Osteocyte (in vitro differentiated cells): ENCODE results near the gene SLC35F3. TPM values are rescaled to one million over a fixed set of nuclear protein-coding genes. Genes with fewer than 3 reads are reported as not detected.

Experiments used
- DNase-seq: peaks from one replicate; pipeline ENCODE4 v3.0.0; 2021; ENCODE audit warnings: mixed read lengths; ENCODE audit not compliant: unreplicated experiment; ENCODE audit errors: extremely low spot score
- H3K27ac Mint-ChIP-seq: one replicate; pipeline ENCODE4 v1.8.0; 2021; ENCODE audit warnings: mild to moderate bottlenecking, mixed read lengths; ENCODE audit not compliant: unreplicated experiment
- H3K27me3 Mint-ChIP-seq: one replicate; pipeline ENCODE4 v1.8.0; 2021; ENCODE audit warnings: mixed read lengths; ENCODE audit not compliant: unreplicated experiment
- H3K36me3 Mint-ChIP-seq: one replicate; pipeline ENCODE4 v1.8.0; 2021; ENCODE audit warnings: mixed read lengths; ENCODE audit not compliant: unreplicated experiment
- H3K4me1 Mint-ChIP-seq: one replicate; pipeline ENCODE4 v1.8.0; 2021; ENCODE audit warnings: mixed read lengths; ENCODE audit not compliant: unreplicated experiment
- H3K4me3 Mint-ChIP-seq: one replicate; pipeline ENCODE4 v1.8.0; 2021; ENCODE audit warnings: mild to moderate bottlenecking, moderate library complexity, mixed read lengths; ENCODE audit not compliant: unreplicated experiment
- H3K9me3 Mint-ChIP-seq: one replicate; pipeline ENCODE4 v1.8.0; 2021; ENCODE audit warnings: mixed read lengths; ENCODE audit not compliant: unreplicated experiment
- total RNA-seq: library from RNA; stranded (reverse); gene quantifications from 2 replicates; pipeline ENCODE4 v1.2.1, GENCODE V29; 2021
- TF ChIP-seq, protein P1 (sequence below): fragments of 200-600 bp; sonication (generic); IDR thresholded peaks from 2 replicates; pipeline ENCODE4 v1.5.0; 2021; ENCODE audit warnings: antibody characterized with exemption, mild to moderate bottlenecking, moderate library complexity

SLC35F3 gene
- total RNA-seq, 1 donor from 2014 or later = not detected

DNA sequence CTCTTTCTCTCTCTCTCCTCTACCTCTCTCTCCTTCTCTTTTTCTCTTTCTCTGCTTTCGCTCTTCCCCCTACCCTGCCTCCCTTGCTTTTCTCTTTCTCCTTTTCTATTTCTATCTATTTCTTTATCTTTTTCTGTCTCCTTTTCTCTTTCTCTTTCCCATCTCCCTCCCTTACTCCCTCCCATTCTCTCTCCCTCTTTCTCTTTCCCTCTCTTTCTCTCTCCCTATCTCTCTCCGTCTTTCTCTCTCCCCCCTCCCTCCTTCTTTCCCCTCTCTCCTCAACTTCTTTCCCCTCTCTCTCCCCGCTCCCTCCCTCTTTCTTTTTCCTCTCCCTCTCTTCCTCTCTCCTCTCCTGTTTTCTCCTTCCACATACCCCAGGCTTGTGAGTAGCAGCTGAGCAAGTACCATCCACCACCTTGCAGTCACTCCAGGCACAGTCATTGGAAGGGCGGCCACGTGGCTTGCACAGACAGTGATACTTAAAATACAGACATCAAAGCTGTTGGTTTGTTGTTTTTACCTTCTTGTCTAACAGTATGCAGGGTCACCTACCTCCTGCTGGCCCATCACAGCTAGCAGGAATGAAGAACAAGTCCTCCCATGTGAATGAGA is 259.7 kb downstream of the SLC35F3 start:
- DNase-seq = no peak
- Mint-ChIP-seq H3K36me3 (no peaks in the 10 kb centered on the region), H3K27ac (no peak overlapping the region), H3K4me3 (no peak overlapping the region), H3K27me3 (no peaks in the 10 kb centered on the region), H3K9me3 (no peaks in the 10 kb centered on the region), H3K4me1 (no peaks in the 10 kb centered on the region)
- TF ChIP-seq, protein P1, sequence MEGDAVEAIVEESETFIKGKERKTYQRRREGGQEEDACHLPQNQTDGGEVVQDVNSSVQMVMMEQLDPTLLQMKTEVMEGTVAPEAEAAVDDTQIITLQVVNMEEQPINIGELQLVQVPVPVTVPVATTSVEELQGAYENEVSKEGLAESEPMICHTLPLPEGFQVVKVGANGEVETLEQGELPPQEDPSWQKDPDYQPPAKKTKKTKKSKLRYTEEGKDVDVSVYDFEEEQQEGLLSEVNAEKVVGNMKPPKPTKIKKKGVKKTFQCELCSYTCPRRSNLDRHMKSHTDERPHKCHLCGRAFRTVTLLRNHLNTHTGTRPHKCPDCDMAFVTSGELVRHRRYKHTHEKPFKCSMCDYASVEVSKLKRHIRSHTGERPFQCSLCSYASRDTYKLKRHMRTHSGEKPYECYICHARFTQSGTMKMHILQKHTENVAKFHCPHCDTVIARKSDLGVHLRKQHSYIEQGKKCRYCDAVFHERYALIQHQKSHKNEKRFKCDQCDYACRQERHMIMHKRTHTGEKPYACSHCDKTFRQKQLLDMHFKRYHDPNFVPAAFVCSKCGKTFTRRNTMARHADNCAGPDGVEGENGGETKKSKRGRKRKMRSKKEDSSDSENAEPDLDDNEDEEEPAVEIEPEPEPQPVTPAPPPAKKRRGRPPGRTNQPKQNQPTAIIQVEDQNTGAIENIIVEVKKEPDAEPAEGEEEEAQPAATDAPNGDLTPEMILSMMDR = no peak

DNA sequence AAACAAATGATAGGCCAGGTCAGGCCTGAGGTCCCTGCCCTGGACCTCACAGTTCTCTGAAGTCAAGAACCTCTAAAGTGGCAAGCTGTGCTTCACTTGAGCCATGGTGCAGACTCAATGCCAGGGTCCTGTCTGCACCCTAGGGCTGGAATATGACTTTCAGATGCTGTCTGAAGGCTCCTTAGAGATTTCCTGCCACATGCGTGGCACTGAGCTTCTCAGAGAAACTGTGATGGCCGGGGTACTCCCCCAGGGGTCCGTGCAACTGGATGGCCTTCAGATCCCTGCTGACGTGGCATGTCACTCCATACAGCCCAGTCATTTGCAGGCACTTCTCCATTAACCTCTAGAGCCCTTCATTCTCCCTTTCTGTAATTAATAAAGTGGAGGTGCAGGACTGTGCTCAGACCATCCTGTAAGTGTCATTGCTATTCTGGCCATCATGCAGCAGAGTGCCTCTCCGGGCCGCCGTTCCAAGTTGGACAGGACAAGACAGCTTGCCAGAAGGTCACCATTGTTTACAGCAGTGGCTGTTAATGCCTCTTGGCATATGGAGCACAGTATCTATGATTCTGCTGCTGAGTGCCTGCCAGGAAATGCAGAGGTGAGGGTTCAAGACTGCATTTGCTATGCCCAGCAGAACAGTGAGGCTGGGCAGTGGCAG is 263.7 kb downstream of the SLC35F3 start:
- H3K27ac Mint-ChIP-seq = no peak overlapping the region
- no peaks in the 10 kb centered on the region for H3K36me3 Mint-ChIP-seq

DNA sequence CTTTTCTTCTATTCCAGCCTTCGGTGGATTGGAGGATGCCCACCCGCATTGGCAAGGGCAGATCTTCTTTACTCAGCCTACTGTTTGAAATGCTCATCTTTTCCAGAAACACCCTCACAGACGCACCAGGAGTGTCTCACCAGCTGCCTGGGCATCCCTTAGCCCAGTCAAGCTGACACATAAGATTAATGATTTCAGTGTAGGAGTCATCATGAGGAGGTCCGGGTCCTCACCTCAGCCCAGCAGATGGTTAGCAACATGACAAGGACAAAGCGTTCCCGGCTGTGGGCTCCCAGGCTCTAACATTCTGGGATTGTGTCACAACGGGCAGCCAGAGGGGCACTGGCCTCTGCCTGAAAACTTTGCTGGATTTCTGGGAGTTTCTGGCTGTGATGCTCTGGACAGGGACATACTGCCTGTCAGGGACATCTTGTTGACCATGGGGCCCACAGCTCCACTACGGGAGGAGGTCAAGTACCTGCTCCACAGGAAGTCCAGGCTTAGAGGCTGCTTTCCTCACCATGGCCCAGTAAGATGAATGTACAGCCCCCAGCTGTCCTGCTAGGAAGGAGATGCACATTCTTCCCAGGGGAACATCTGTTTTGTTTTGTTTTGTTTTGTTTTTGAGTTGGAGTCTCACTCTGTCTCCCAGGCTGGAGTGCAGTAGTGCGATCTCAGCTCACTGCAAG is 264.8 kb downstream of the SLC35F3 start:
- Mint-ChIP-seq H3K4me1 (no peaks in the 10 kb centered on the region), H3K36me3 (no peaks in the 10 kb centered on the region), H3K27me3 (no peaks in the 10 kb centered on the region), H3K4me3 (no peak overlapping the region), H3K27ac (no peak overlapping the region), H3K9me3 (no peaks in the 10 kb centered on the region)
- TF ChIP-seq, protein P1 = no peak
- DNase-seq = no peak

More for the DNA sequence above, 263.7 kb downstream of the SLC35F3 start:
- Mint-ChIP-seq H3K9me3 (no peaks in the 10 kb centered on the region), H3K4me3 (no peak overlapping the region), H3K27me3 (no peaks in the 10 kb centered on the region), H3K4me1 (no peaks in the 10 kb centered on the region)
- TF ChIP-seq, protein P1 = no peak
- DNase-seq = no peak

DNA sequence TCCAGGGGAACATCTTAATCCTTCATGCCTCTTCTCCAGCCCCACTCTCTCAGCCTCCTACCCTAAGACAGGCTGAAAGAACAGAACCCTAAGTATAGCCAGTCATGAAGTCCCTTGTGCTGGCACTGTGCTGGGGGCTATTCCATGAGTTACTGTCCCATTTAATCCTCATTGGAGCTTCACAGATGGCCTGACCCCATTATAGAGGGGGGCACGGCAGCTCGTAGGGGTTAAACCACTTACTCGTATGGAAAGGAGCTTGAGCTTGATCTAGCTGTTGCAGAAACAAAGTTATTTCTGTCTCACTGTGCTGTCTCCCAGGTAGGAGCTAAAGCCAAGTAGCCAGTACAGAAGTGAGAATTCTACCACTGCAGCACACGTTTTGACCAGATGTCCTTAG is 265.6 kb downstream of the SLC35F3 start:
- Mint-ChIP-seq H3K4me3 (no peak overlapping the region), H3K27me3 (no peaks in the 10 kb centered on the region), H3K9me3 (no peaks in the 10 kb centered on the region), H3K36me3 (no peaks in the 10 kb centered on the region), H3K4me1 (no peaks in the 10 kb centered on the region), H3K27ac (no peak overlapping the region)
- TF ChIP-seq, protein P1 = no peak
- no peak for DNase-seq

DNA sequence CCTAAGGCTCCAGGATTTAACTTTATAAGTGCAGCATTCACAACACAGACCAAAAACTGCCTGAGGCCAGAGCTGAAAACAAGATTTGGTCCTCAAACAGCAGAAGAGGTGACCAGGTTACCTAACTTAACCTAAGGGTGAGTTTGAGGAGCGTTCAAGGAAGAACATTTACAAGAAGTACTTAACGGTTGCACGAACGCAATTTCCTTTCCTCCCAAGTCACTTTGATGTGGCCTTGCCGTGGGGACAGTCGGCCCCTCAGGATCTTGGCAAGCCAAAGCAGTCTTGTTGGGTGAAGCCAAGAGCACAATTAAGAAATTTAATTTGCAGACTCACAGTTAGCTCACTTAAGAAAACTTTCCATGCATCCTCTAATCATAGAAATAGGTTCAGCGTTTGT is 266.1 kb downstream of the SLC35F3 start:
- H3K27me3 Mint-ChIP-seq = no peaks in the 10 kb centered on the region
- H3K36me3 Mint-ChIP-seq = no peaks in the 10 kb centered on the region
- H3K9me3 Mint-ChIP-seq = no peaks in the 10 kb centered on the region
- TF ChIP-seq, protein P1 = no peak
- DNase-seq = no peak
- no peak overlapping the region for H3K4me3 Mint-ChIP-seq
- no peaks in the 10 kb centered on the region for H3K4me1 Mint-ChIP-seq
- H3K27ac Mint-ChIP-seq = no peak overlapping the region
